ENCODE measurements around the gene DOCK2. TPM values are rescaled to one million over a fixed set of nuclear protein-coding genes. Genes with fewer than 3 reads are reported as not detected.

The DOCK2 gene
- total RNA-seq (2021) = 1.8 and 2.2 TPM in 2 replicates
- Bru-seq, nascent RNA = percentile 28 among the genes with signal in this experiment
- BruChase-seq, experiment 1, labeled RNA remaining after a 2-hour chase = percentile 21 among the genes with signal in this experiment
- percentile 23 among the genes with signal in this experiment for BruChase-seq, experiment 2, labeled RNA remaining after a 6-hour chase
- long read RNA-seq, partial matches to known transcripts = 4 of 15 reads
- long read RNA-seq, other reads (novel, unspliced or antisense) = 11 of 15 reads

GRCh38 chr5:169637085-169637548, at the start of gene DOCK2:
Gene DOCK2 (plus strand): TSS chr5:169637275. CDS start chr5:169637327, 52 bp downstream.
- DNase-seq (ENCODE audit: low spot score) = no peak
- TF ChIP-seq EZH2 (IDR thresholded peaks at IDR 0.05; ENCODE audit: borderline replicate concordance, low read depth, low read length, poor library complexity, severe bottlenecking) = no peak
- no peak for TF ChIP-seq CTCF (conservative IDR thresholded peaks at IDR 0.05; ENCODE audit: low read depth, low read length)
- no TSS peak for BruUV-seq (replicated peaks)

GRCh38 chr5:169590602-169591001, 46.5 kb upstream of the DOCK2 start:
- Histone ChIP-seq H3K27ac (ENCODE audit: low read depth, low read length, poor library complexity, severe bottlenecking) (no peak overlapping the region), H3K9me3 (ENCODE audit: low read depth, low read length, poor library complexity, severe bottlenecking) (no peaks in the 10 kb centered on the region), H3K36me3 (ENCODE audit: insufficient read depth, low read length, poor library complexity, severe bottlenecking) (peaks cover 76% of the 10 kb centered on the region), H3K4me1 (ENCODE audit: insufficient read depth, low read length, poor library complexity, severe bottlenecking) (no peaks in the 10 kb centered on the region), H3K27me3 (replicated peaks; ENCODE audit: insufficient read depth, low read depth, low read length, poor library complexity) (no peaks in the 10 kb centered on the region), H3K4me3 (ENCODE audit: low read depth, low read length, poor library complexity, severe bottlenecking) (no peak overlapping the region)
- BruUV-seq (replicated peaks) = no TSS peak
- ChIA-PET POLR2A (ENCODE audit: low non-redundant PET) (no interaction called here), CTCF (no interaction called here)
- no peak for DNase-seq (ENCODE audit: low spot score)
- TF ChIP-seq EZH2 (IDR thresholded peaks at IDR 0.05; ENCODE audit: borderline replicate concordance, low read depth, low read length, poor library complexity, severe bottlenecking) (no peak), CTCF (conservative IDR thresholded peaks at IDR 0.05; ENCODE audit: low read depth, low read length) (no peak)
- intact Hi-C loops (cut with micrococcal nuclease; ENCODE audit: unreplicated experiment) = no loop called here

More at GRCh38 chr5:169637085-169637548, at the start of gene DOCK2:
- Histone ChIP-seq H3K27me3 (replicated peaks; ENCODE audit: insufficient read depth, low read depth, low read length, poor library complexity) (no peaks in the 10 kb centered on the region), H3K4me1 (ENCODE audit: insufficient read depth, low read length, poor library complexity, severe bottlenecking) (no peaks in the 10 kb centered on the region), H3K27ac (ENCODE audit: low read depth, low read length, poor library complexity, severe bottlenecking) (no peak within 1 kb of the TSS), H3K4me3 (ENCODE audit: low read depth, low read length, poor library complexity, severe bottlenecking) (no peak within 1 kb of the TSS), H3K9me3 (ENCODE audit: low read depth, low read length, poor library complexity, severe bottlenecking) (peaks cover 5% of the 10 kb centered on the region), H3K36me3 (ENCODE audit: insufficient read depth, low read length, poor library complexity, severe bottlenecking) (no peaks in the 10 kb centered on the region)
- CTCF ChIA-PET = no interaction called here
- POLR2A ChIA-PET (ENCODE audit: low non-redundant PET) = no interaction called here
- intact Hi-C loops (cut with micrococcal nuclease; ENCODE audit: unreplicated experiment) = no loop called here

GRCh38 chr5:169591636-169592035, 45.4 kb upstream of the DOCK2 start:
- Histone ChIP-seq H3K36me3 (ENCODE audit: insufficient read depth, low read length, poor library complexity, severe bottlenecking) (peaks cover 86% of the 10 kb centered on the region), H3K9me3 (ENCODE audit: low read depth, low read length, poor library complexity, severe bottlenecking) (no peaks in the 10 kb centered on the region), H3K4me1 (ENCODE audit: insufficient read depth, low read length, poor library complexity, severe bottlenecking) (no peaks in the 10 kb centered on the region), H3K27ac (ENCODE audit: low read depth, low read length, poor library complexity, severe bottlenecking) (no peak overlapping the region), H3K27me3 (replicated peaks; ENCODE audit: insufficient read depth, low read depth, low read length, poor library complexity) (no peaks in the 10 kb centered on the region), H3K4me3 (ENCODE audit: low read depth, low read length, poor library complexity, severe bottlenecking) (no peak overlapping the region)
- intact Hi-C loops (cut with micrococcal nuclease; ENCODE audit: unreplicated experiment) = no loop called here
- BruUV-seq (replicated peaks) = no TSS peak
- ChIA-PET CTCF (no interaction called here), POLR2A (ENCODE audit: low non-redundant PET) (no interaction called here)
- TF ChIP-seq EZH2 (IDR thresholded peaks at IDR 0.05; ENCODE audit: borderline replicate concordance, low read depth, low read length, poor library complexity, severe bottlenecking) = no peak
- TF ChIP-seq CTCF (conservative IDR thresholded peaks at IDR 0.05; ENCODE audit: low read depth, low read length) = no peak
- no peak for DNase-seq (ENCODE audit: low spot score)

Measured in A673 (cell line).